ENCODE measurements around the gene PSMB5.

- TF ChIP-seq CTCF (IDR thresholded peaks at IDR 0.05; ENCODE audit: insufficient read depth, low read depth, low read length) = no peak
- no peak for TF ChIP-seq EZH2 (IDR thresholded peaks at IDR 0.05; ENCODE audit: insufficient read depth, low read length)
Measured at GRCh38 chr14:23025151-23025814, 9.4 kb downstream of the PSMB5 start.
